GM18511 (cell line): ENCODE data around the gene H3-3A.

Experiments
- ATAC-seq: cut with Tn5 transposase; IDR thresholded peaks from one replicate; pipeline ENCODE4 v1.9.1; 2021; ENCODE audit warnings: mild to moderate bottlenecking, moderate library complexity; ENCODE audit not compliant: unreplicated experiment

The H3-3A gene

GRCh38 chr1:226052061-226052460 is 10.5 kb upstream of the H3-3A start:
- no peak for ATAC-seq

GRCh38 chr1:226054519-226055327 is 7.8 kb upstream of the H3-3A start:
- no peak for ATAC-seq

DNA sequence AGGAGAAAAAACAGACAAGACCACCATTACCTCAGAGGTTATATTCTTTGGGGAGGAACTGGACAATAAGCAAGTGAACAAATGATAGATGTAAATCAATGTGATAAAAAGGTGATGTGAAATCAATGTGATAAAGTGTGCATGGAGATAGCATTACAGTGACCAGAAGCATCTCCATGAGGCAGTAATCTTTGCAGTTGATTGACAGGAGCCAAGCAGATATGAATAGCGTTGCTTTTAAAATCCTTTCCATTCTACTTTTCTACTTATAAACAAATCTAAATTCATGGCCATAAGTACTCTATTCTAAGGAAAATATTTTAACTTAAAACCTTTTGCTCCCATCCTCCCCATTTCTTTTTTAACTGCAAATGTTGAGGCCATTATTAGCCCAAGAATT is 2.8 kb upstream of the H3-3A start:
- no peak for ATAC-seq

DNA sequence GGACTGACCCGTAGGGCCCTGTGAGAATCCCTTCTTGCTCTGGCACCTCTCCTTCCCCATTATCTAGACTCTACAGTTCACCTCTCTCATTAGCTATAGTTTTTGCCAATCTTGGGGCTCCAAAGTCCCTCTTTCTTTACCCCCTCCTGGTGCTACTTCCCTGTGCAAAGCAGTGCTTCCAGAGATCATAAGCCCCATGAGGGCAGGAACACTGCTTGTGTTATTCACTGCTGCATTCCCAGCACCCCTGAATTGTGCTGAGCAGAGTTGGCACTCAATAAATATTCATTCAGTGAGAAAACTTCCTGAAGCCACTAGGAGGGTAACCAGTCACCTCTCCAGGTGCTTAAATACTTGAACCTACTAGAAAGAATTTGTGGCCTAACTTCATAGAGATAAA is 2.1 kb upstream of the H3-3A start:
- ATAC-seq, result no peak

GRCh38 chr1:226061068-226061840 is 1.3 kb upstream of the H3-3A start:
- ATAC-seq, result no peak

DNA sequence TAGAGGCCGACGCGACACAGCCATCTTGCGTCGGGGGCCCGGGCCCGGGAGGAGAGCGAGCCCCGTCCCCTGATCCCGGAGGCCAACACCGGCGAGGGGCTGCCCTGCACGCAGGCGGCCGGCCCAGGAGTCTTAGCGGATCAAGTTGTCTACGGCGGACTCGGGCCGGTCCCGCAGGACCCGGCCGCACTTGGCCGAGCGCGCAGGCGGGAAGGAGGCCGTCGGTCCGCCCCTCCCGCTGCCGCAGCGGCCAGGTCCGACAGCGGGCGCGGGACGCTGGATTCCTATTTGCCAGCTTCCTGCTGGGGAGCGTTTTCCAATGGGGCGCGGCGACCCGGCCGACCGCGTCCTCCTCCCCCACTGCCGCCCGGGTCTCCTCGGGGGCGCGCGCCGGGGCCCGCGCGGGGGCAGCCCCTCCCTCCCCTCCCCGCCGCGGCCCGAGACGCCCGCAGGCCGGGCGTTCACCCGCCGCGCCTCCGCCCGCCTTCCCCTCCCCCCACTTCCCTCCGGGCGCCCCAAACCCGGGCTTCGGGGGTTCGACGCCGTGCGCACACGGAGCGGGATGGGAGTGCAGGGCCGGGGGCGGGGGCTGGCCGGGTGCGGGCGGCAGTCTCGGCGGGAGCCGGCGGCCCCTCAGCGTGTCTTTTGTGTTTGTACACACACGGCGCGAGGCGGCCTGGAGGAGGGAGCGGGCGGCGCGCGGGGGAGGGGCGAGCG is 517 bp upstream of the H3-3A start:
- ATAC-seq, result peak; percentile 60

DNA sequence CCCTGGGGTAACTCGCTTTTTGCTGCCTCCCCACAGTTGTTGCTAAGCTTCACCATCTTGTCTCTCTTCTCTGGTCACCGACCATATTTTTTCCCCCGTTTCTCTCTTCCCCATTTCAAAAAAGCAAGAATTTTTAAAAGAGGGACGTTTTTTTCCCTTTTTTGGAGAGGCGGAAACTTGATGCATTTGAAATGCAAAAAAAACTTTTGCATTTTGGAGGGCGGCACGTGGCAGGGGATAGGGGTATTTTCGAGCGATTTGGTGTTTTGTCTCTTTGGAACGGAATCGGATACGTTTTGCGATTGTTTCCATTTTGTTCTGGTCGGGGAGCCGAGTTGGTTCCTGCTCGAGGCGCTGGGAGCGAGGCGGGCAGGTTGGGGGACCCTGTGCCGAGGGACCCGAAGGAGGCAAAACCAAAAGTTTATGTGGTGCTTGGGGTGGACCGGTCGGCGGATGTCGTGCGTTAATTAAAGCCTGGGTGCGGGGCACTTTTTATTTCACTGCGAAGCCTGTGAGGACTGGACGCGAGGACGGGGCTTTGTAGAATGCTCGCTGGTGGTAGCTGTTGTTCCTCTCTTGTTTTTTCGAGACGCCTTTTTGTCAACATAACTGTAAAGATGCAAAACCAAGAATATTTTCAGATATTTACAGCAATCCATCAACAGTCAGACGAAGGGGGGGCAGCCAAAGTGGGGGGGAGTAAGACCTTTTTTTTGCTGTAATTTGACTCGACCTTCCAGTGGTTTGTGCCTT is 884 bp downstream of the H3-3A start:
- peak; percentile 17 for ATAC-seq

GRCh38 chr1:226063977-226064815 is 1.7 kb downstream of the H3-3A start:
- no peak for ATAC-seq

- no peak for ATAC-seq
Observed at GRCh38 chr1:226064816-226065248, 2.3 kb downstream of the H3-3A start.

DNA sequence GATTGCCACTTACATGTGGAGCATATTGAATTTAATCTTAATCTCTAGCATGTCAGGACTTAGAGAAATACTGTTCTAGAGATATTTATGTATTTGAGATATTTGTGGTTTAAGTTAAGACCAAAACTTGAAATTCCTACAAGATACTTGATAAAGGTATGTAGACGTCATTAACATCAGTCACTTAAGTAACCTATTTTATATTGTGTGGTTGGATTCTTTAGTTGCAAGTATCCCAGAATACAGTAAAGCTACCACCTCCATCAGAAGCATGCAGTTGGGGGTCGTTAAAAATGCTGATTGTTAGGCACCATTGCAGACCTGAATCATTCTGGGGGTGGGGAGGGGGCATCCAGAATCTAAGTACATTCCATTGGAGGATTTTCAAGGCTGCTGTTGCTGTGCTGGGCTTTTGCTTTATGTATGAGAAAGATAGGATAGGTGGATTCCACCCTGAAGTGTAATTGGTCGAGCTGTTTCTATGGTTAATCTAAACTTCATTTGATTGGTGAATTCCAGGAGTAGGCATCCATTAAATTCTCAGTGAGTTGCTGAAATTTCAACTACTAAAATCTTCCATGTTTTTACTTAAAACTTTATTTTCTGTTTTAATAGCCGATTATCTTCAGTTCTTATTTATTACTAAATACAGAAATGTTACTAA is 4.0 kb downstream of the H3-3A start:
- no peak for ATAC-seq

DNA sequence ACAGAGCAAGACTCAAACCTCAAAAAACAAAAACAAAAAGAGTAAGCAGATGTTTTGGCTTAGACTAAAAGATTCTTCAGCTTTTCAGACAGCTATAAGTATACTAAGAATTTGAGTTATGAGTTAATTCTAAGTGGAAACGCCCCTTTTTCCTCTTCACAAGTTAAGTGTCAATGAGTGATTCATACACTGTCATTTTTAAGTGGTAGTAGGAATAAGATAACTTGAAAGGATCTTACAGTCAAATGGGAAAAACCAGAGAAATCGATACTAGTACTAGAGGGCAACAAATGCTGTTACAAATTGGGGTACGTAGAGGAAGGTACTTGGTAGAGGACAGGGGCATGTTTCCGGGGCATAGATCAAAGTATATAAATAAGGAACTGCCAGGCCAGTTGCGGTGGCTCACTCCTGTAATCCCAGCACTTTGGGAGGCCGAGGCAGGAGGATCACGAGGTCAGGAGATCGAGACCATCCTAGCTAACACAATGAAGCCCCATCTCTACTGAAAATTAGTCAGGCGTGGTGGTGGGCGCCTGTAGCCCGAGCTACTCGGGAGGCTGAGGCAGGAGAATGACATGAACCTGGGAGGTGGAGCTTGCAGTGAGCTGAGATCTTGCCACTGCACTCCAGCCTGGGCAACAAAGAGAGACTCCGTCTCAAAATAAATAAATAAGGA is 7.4 kb downstream of the H3-3A start:
- no peak for ATAC-seq

- no peak for ATAC-seq
Observed at GRCh38 chr1:226072347-226072746, 9.8 kb downstream of the H3-3A start.

DNA sequence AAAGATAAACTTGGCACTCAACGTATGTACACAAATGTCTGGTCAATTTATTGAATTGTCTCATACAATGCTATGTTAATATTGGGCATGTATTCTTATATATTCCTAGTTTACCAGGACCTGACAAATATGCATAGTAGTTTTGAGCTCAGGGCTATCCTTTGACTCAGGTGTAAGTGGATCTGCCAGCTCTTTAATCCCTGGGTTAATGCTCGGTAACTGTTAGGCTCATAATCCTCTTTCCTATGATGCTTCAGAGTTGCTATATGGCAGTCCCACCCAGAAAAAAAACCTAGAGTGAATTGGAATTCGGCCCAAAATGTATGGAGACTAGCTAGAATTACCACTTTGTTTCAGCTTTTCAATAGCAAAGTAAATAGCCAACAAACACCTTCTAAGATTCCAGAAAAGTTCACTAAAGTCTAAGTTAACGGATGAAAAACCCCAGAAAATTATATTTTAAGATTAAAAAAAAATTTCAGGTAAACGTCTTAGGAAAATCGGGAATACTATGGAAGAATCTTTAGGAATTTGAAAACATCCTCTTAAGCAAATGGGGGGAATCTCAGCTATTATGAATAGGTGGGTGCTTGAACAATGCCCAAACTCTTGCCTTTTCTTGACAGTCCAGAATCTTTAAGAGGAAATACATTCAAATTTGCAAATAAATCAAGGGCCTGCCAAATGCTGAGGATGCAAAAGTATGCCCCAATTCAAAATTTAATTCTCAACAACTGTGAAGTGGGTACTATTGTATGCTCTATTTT is 10.9 kb downstream of the H3-3A start:
- ATAC-seq, result no peak

GRCh38 chr1:226074046-226074445 is 11.5 kb downstream of the H3-3A start:
- no peak for ATAC-seq

DNA sequence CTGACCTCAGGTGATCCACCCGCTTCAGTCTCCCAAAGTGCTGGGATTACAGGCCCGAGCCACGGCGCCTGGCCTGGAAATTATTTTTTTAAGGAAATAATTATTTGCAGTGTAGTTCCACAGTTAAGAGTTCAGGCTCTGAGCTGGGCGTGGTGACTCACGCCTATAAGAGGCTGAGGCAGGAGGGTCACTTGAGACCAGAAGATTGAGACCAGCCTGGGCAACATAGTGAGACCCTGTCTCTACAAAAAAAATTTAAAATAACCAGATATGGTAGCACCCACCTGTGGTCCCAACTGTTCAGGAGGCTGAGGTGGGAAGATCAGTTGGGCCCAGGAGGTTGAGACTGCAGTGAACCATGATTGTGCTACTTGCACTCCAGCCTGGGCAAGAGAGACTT is 13.9 kb downstream of the H3-3A start:
- ATAC-seq, result no peak

- ATAC-seq, result no peak
Observed at GRCh38 chr1:226078374-226078773, 15.9 kb downstream of the H3-3A start.

DNA sequence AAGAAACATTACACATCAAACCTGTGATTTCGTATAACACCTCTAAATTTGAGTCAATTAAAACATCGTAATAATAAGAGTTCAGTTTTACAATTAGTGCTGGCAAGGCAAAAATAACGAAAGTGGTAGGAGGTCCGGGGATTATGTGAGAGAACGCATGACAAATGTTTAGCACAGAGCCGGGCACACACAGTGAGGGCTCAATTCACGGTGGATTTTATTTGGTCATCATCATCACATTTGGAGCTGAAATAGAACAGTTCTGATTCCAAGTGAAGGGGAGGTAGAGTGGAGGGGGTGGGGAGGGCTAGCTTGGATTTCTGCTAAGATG is 20.0 kb downstream of the H3-3A start:
- ATAC-seq, result no peak

DNA sequence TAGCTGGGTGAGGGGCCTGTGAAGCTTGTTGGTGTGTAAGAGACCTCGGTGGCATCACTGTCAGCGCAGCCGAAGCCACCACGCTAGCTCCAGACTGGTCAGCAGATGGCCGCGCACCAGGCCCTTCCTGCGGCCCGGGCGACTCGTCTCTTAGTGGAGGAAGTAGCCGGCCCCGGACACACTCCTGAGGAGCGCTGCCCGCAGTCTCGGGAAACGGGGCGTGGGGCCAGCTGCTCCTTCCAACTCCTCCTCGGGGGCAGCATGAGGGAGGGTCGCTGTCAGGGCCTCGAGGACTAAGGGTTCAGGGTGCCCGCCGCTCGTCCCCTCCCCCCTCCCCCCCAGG is 20.4 kb downstream of the H3-3A start:
- peak; percentile 33 for ATAC-seq
